SU-DHL-6 (cell line): ENCODE data around the gene VANGL1.

Experiments
- CTCF ChIP-seq: fragments of 200-600 bp; sonication (generic); IDR thresholded peaks from one replicate; pipeline ENCODE4 v1.5.1; 2017; ENCODE audit warnings: antibody characterized with exemption, mild to moderate bottlenecking, low read length, moderate library complexity; ENCODE audit not compliant: insufficient read depth, poor library complexity, severe bottlenecking
- EZH2phosphoT487 ChIP-seq: fragments of 200-600 bp; sonication (generic), shearing (Covaris generic); conservative IDR thresholded peaks from 2 replicates; pipeline ENCODE4 v1.6.1; 2018; ENCODE audit warnings: mild to moderate bottlenecking, antibody characterized with exemption, low read length, moderate library complexity, mixed read lengths

GRCh38 chr1:115670476-115671175 is 28.9 kb downstream of the VANGL1 start:
- TF ChIP-seq CTCF (no peak), EZH2phosphoT487 (no peak)
